GM23338 (cell line): ENCODE data around the gene LY6G6D. TPM values are rescaled to one million over a fixed set of nuclear protein-coding genes. Genes with fewer than 3 reads are reported as not detected.

Experiments used
- ATAC-seq: fragments of 200-7000 bp; cut with Tn5 transposase; 3 replicates; pipeline ENCODE4 v1.9.1; 2020
- DNase-seq: peaks from one replicate; pipeline ENCODE4 v3.0.0-alpha.2; 2015; ENCODE audit warnings: low spot score
- H2AFZ ChIP-seq: fragments of 200-600 bp; sonication (generic); 2 replicates; pipeline ENCODE4 v1.8.0; 2016; ENCODE audit warnings: antibody characterized with exemption, mild to moderate bottlenecking, moderate library complexity
- H3F3A ChIP-seq: fragments of 200-600 bp; sonication (generic); replicated peaks from 2 replicates; pipeline ENCODE4 v1.8.0; 2017; ENCODE audit warnings: antibody characterized with exemption, mixed run types, low read depth
- H3K27ac ChIP-seq: fragments of 200-600 bp; sonication (generic); 2 replicates; pipeline ENCODE4 v1.6.1; 2016; ENCODE audit warnings: low read depth
- H3K27me3 ChIP-seq: fragments of 200-600 bp; sonication (generic); 2 replicates; pipeline ENCODE4 v1.8.0; 2016; ENCODE audit warnings: mild to moderate bottlenecking, mixed run types, moderate library complexity; ENCODE audit not compliant: insufficient read depth
- H3K36me3 ChIP-seq: fragments of 200-600 bp; sonication (generic); 2 replicates; pipeline ENCODE4 v1.8.0; 2016; ENCODE audit warnings: mild to moderate bottlenecking; ENCODE audit not compliant: insufficient read depth
- H3K4me1 ChIP-seq: fragments of 200-600 bp; sonication (generic); 2 replicates; pipeline ENCODE4 v1.8.0; 2016; ENCODE audit warnings: mild to moderate bottlenecking, moderate library complexity; ENCODE audit not compliant: insufficient read depth
- H3K4me2 ChIP-seq: fragments of 200-600 bp; sonication (generic); 2 replicates; pipeline ENCODE4 v1.7.1; 2017; ENCODE audit warnings: mixed run types
- H3K4me3 ChIP-seq: fragments of 200-600 bp; sonication (generic); 2 replicates; pipeline ENCODE4 v1.6.1; 2016; ENCODE audit warnings: mixed run types
- H3K79me2 ChIP-seq: fragments of 200-600 bp; sonication (generic); replicated peaks from 2 replicates; pipeline ENCODE4 v1.8.0; 2017; ENCODE audit warnings: mild to moderate bottlenecking; ENCODE audit not compliant: insufficient read depth
- H3K9me2 ChIP-seq: fragments of 200-600 bp; sonication (generic); 2 replicates; pipeline ENCODE4 v1.8.0; 2017; ENCODE audit not compliant: insufficient read depth
- H4K20me1 ChIP-seq: fragments of 200-600 bp; sonication (generic); replicated peaks from 2 replicates; pipeline ENCODE4 v1.8.0; 2017; ENCODE audit warnings: mild to moderate bottlenecking; ENCODE audit not compliant: insufficient read depth
- H3K27ac Mint-ChIP-seq: 2 replicates; pipeline ENCODE4 v1.8.0; 2020; ENCODE audit warnings: inconsistent platforms, mild to moderate bottlenecking, moderate library complexity, mixed read lengths
- H3K27me3 Mint-ChIP-seq: 3 replicates; pipeline ENCODE4 v1.8.0; 2022; ENCODE audit warnings: low read depth, mild to moderate bottlenecking, moderate library complexity, mixed read lengths, inconsistent platforms; ENCODE audit not compliant: insufficient read depth, poor library complexity
- H3K36me3 Mint-ChIP-seq: 3 replicates; pipeline ENCODE4 v1.8.0; 2021; ENCODE audit warnings: low read depth, mild to moderate bottlenecking, inconsistent platforms, moderate library complexity, mixed read lengths
- H3K4me1 Mint-ChIP-seq: 3 replicates; pipeline ENCODE4 v1.8.0; 2020; ENCODE audit warnings: mild to moderate bottlenecking, inconsistent platforms, mixed read lengths
- H3K4me3 Mint-ChIP-seq: 3 replicates; pipeline ENCODE4 v1.8.0; 2021; ENCODE audit warnings: moderate library complexity, mild to moderate bottlenecking, inconsistent platforms, mixed read lengths
- H3K9me3 Mint-ChIP-seq: 3 replicates; pipeline ENCODE4 v1.8.0; 2020; ENCODE audit warnings: moderate library complexity, mild to moderate bottlenecking, inconsistent platforms, mixed read lengths
- CREB1 ChIP-seq: fragments of 250-450 bp; sonication (Bioruptor Pico); IDR thresholded peaks from 2 replicates; pipeline ENCODE4 v1.5.0; 2020; ENCODE audit warnings: low read depth, mild to moderate bottlenecking, moderate library complexity
- CTCF ChIP-seq, 2 experiments: fragments of 200-600 bp in 1 of 2; sonication (generic) in 1 of 2; conservative IDR thresholded peaks; 2 replicates each; pipeline versions ENCODE4 v1.5.1 to v1.6.1; 2016 to 2017; ENCODE audit warnings: antibody characterized with exemption in 2 of 2, low read depth in 2 of 2, mild to moderate bottlenecking in 2 of 2, moderate library complexity in 1 of 2
- ETS1 ChIP-seq: IDR thresholded peaks from 2 replicates; pipeline ENCODE4 v1.6.1; 2016; ENCODE audit warnings: antibody characterized with exemption
- REST ChIP-seq: IDR thresholded peaks from one replicate; pipeline ENCODE4 v1.6.1; 2018; ENCODE audit warnings: antibody characterized with exemption; ENCODE audit not compliant: unreplicated experiment
- polyA plus RNA-seq: library from polyadenylated mRNA; unstranded; fragments of >200 nt; fragmentation: Nextera tagmentation; extraction: Ambion mirVana; gene quantifications from 2 replicates; pipeline ENCODE4 v1.2.1, GENCODE V29; 2016
- total RNA-seq: library from RNA; depleted of rRNA; stranded (reverse); fragments of >200 nt; shearing (Covaris generic); gene quantifications from 2 replicates; pipeline ENCODE4 v1.2.3, GENCODE V29; 2014

LY6G6D gene
- total and polyA plus RNA-seq, 2 experiments from 2014 or later = not detected

- TF ChIP-seq ETS1 (no peak), REST (no peak)
Observed at GRCh38 chr6:31762878-31763618, 47.9 kb downstream of the LY6G6D start (continued).

- peaks cover 15% of the 10 kb centered on the region for H3K27me3 Mint-ChIP-seq
- H3K27ac ChIP-seq = no peak overlapping the region
- peaks cover 24% of the 10 kb centered on the region for H3K4me1 Mint-ChIP-seq
- H3K9me3 Mint-ChIP-seq = no peaks in the 10 kb centered on the region; the same call in 2 of the 3 replicates
- ATAC-seq (peak; percentile 29), DNase-seq (peak; percentile 71)
- TF ChIP-seq CTCF (conservative IDR thresholded peaks at IDR 0.05; ENCODE audit: low read depth in 2 of 2) (peak in 1 of 2 experiments; percentile 17; a peak in 1 of 4 replicates), CREB1 (CRISPR knock-in tag) (no peak), ETS1 (no peak)
- H2AFZ ChIP-seq = no peak overlapping the region
- peak overlapping the region; percentile 2; the same call in 1 of the 3 replicates for H3K4me3 Mint-ChIP-seq
- H3K4me1 ChIP-seq = peaks cover 14% of the 10 kb centered on the region
- no peaks in the 10 kb centered on the region for H3K27me3 ChIP-seq
- 0 out of 2 replicates have a peak, but pooled peaks cover 2% of the 10 kb centered on the region for H3F3A ChIP-seq
- peak overlapping the region; percentile 59; the same call in 1 of the 2 replicates for H3K27ac Mint-ChIP-seq
- H3K9me2 ChIP-seq = no peaks in the 10 kb centered on the region
- no peaks in the 10 kb centered on the region for H4K20me1 ChIP-seq
- no peaks in the 10 kb centered on the region for H3K36me3 ChIP-seq
- H3K4me3 ChIP-seq = no peak overlapping the region
- no peak overlapping the region for H3K4me2 ChIP-seq
- peaks cover 22% of the 10 kb centered on the region for H3K36me3 Mint-ChIP-seq
- no peaks in the 10 kb centered on the region for H3K79me2 ChIP-seq
Observed at GRCh38 chr6:31763619-31763940, 48.4 kb downstream of the LY6G6D start.
